ENCODE measurements around the gene KLK2. TPM values are rescaled to one million over a fixed set of nuclear protein-coding genes. Genes with fewer than 3 reads are reported as not detected.
"Not testable (repeated sequence)": the region's sequence is repeated elsewhere in the genome, so short reads cannot be mapped to it uniquely, and the experiment has no call there.

KLK2 gene
- total and polyA plus RNA-seq, 9 donors = not detected

GRCh38 chr19:50890422-50891252 is 17.4 kb downstream of the KLK2 start:
- Histone ChIP-seq H3K36me3 (no peaks in the 10 kb centered on the region), H3K27ac (no peak overlapping the region), H3K4me3 (no peak overlapping the region), H3K4me1 (ENCODE audit: insufficient read depth) (no peaks in the 10 kb centered on the region), H3K9me3 (no peaks in the 10 kb centered on the region), H3K27me3 (no peaks in the 10 kb centered on the region)
- DNase-seq = no peak
- WGBS, 3 donors = 49 to 56% (median 54%) methylated on average over 5 of the region's 5 CpGs
- intact Hi-C loops (cut with DNase I) = no loop called here
- TF ChIP-seq CTCF (IDR thresholded peaks at IDR 0.05) = no peak
- no peak for TF ChIP-seq POLR2A (IDR thresholded peaks at IDR 0.05)
- no peak for TF ChIP-seq EP300 (IDR thresholded peaks at IDR 0.05)

GRCh38 chr19:50891253-50891625 is 18.0 kb downstream of the KLK2 start:
- Histone ChIP-seq H3K4me3 (no peak overlapping the region), H3K4me1 (ENCODE audit: insufficient read depth) (no peaks in the 10 kb centered on the region), H3K27me3 (no peaks in the 10 kb centered on the region), H3K9me3 (no peaks in the 10 kb centered on the region), H3K36me3 (no peaks in the 10 kb centered on the region), H3K27ac (no peak overlapping the region)
- intact Hi-C loops (cut with DNase I) = no loop called here
- TF ChIP-seq EP300 (IDR thresholded peaks at IDR 0.05) = no peak
- no peak for TF ChIP-seq POLR2A (IDR thresholded peaks at IDR 0.05)
- TF ChIP-seq CTCF (IDR thresholded peaks at IDR 0.05) = no peak
- WGBS, 3 donors = 72 to 89% (median 87%) methylated on average over 5 of the region's 5 CpGs
- no peak for DNase-seq

- DNase-seq = no peak
- Histone ChIP-seq H3K4me3 (no peak overlapping the region), H3K27ac (no peak overlapping the region), H3K9me3 (no peaks in the 10 kb centered on the region), H3K4me1 (ENCODE audit: insufficient read depth) (no peaks in the 10 kb centered on the region), H3K36me3 (no peaks in the 10 kb centered on the region), H3K27me3 (no peaks in the 10 kb centered on the region)
- TF ChIP-seq EP300 (IDR thresholded peaks at IDR 0.05) (no peak), CTCF (IDR thresholded peaks at IDR 0.05) (no peak), POLR2A (IDR thresholded peaks at IDR 0.05) (no peak)
- 86 to 87% (median 87%) methylated on average over 18 of the region's 18 CpGs for WGBS, 3 donors
- intact Hi-C loops (cut with DNase I) = no loop called here
Measured at GRCh38 chr19:50893047-50893736, 20.0 kb downstream of the KLK2 start.

GRCh38 chr19:50894478-50895356 is 21.5 kb downstream of the KLK2 start:
- WGBS, 3 donors = 55 to 63% (median 58%) methylated on average over 10 of the region's 10 CpGs
- intact Hi-C loops (cut with DNase I) = no loop called here

GRCh38 chr19:50896089-50896590 is 22.9 kb downstream of the KLK2 start:
- H3K9me3 ChIP-seq; H3K4me1 ChIP-seq (ENCODE audit: insufficient read depth); DNase-seq; H3K36me3 ChIP-seq; H3K4me3 ChIP-seq; H3K27ac ChIP-seq; intact Hi-C loops (cut with DNase I); H3K27me3 ChIP-seq: not testable (repeated sequence)
- WGBS, 3 donors = 79 to 87% (median 86%) methylated on average over 9 of the region's 9 CpGs

More at GRCh38 chr19:50894478-50895356, 21.5 kb downstream of the KLK2 start:
- Histone ChIP-seq H3K36me3 (no peaks in the 10 kb centered on the region), H3K27ac (no peak overlapping the region), H3K4me3 (no peak overlapping the region), H3K9me3 (no peaks in the 10 kb centered on the region), H3K4me1 (ENCODE audit: insufficient read depth) (no peaks in the 10 kb centered on the region), H3K27me3 (no peaks in the 10 kb centered on the region)
- DNase-seq = no peak
- no peak for TF ChIP-seq CTCF (IDR thresholded peaks at IDR 0.05)
- TF ChIP-seq EP300 (IDR thresholded peaks at IDR 0.05) = no peak
- TF ChIP-seq POLR2A (IDR thresholded peaks at IDR 0.05) = no peak
